Measurements from ENCODE around the gene AARS2.
"Not testable (repeated sequence)": the region's sequence is repeated elsewhere in the genome, so short reads cannot be mapped to it uniquely, and the experiment has no call there.

Gene AARS2

DNA sequence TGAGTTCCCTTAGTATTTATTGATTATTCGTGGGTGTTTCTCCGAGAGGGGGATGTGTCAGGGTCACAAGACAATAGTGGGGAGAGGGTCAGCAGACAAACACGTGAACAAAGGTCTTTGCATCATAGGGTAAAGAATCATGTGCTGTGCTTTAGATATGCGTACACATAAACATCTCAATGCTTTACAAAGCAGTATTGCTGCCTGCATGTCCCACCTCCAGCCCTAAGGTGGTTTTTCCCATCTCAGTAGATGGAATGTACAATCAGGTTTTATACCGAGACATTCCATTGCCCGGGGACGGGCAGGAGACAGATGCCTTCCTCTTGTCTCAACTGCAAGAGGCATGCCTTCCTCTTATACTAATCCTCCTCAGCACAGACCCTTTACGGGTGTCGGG is 15.1 kb upstream of the AARS2 start:
- not testable (repeated sequence) for DNase-seq

DNA sequence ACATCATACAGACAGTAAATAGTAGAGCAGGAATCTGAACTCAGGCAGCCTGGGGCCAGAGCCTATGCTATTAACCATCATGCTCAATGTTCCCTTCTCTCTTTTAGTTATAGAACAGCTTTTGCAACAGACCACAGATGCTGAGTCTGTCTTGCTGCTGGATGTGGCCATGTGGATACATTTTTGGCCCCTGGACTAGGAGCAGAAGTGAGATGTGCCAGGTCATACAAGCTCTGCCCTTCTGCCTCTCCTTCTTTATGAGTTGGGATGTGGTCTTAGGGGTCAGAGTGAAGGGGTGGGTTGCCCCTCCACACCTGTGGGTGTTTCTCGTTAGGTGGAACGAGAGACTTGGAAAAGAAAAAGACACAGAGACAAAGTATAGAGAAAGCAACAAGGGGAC is 14.6 kb upstream of the AARS2 start:
- no peak for DNase-seq

DNA sequence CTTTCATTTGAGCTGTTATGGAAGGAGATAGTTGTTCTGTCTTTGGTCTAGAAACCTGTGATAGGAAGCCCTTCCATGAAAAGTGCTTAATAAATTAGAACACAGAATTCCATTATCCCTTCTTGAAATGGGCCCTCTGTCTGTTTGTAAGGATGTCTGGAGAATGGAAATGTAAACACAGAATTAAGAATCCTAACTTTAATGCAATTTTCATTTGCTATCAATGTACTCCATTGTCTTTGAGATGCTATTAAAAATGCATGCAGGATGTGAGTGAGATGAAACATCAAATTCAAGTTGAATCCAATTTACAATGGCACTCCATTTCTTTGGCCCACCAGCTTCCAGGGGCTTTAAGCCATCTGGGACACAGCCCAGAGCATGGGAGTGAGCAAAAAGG is 13.9 kb upstream of the AARS2 start:
- DNase-seq, result no peak

DNA sequence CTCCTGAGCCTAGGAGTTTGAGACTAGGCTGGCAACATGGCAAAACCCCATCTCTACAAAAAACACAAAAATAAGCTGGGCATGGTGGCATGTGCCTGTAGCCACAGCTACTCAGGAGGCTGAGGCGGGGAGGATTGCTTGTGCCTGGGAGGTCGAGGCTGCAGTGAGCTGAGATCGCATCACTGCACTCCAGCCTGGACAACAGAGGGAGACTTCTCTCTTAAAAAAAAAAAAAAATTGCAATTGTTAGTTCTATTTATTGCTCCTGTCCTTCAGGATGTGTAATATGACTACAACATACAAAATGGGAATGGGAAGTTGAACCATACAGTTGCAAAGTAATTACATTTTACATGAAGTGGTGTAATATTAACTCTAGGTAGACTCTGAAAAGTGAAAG is 8.1 kb upstream of the AARS2 start:
- DNase-seq, result no peak

DNA sequence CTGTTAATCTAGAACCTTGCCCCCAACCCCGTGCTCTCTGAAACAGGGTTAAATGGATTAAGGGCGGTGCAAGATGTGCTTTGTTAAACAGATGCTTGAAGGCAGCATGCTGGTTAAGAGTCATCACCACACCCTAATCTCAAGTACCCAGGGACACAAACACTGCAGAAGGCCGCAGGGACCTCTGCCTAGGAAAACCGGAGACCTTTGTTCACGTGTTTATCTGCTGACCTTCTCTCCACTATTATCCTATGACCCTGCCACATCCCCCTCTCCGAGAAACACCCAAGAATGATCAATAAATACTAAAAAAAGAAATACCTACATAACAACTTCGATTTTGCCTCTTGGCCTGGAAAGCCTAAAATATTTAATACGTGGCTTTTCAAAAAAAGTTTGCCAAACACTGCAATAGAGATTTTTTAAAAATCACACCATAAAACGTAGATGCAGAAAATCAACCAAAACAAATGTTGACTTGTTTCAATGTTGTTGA is 4.0 kb upstream of the AARS2 start:
- not testable (repeated sequence) for DNase-seq

DNA sequence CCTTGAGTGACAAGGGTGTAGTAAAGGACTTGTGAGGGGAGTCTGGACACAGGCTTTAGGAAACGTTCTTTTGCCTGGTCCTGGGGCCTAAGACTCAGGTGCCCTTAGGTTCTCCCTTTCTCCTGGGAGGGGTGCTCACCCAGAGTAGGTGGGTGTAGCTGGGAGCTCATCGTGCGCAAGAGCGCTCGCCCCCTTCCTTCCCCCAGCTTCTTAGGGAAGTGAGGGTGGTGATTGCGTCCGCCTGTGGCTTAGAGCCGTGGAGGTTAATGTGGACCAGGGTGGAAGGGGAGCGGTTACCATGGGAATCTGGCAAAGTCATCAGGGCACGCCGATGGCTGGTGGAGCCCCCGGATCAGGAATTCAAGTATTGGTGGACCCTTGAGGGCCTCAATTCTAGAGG is 3.3 kb upstream of the AARS2 start:
- DNase-seq, result no peak

DNA sequence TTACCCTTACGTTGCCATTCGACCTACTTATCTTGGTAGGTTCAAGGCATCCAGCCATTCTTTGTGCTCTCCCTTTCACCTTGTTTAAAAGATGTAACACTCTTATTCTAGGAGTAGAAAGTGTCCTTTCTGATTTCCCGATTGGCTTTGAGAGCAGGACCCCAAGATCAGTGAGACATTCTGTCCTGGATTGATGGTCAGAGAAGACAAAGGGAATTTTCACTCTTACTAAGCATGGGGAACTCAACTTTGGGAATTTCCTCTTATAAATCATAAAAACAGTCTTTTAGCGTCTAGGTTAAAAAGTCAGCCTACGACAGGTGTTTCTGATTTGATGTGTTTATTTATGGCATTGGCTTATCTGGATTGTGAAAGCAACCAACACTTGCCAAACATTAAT is 2.8 kb upstream of the AARS2 start:
- no peak for DNase-seq

DNA sequence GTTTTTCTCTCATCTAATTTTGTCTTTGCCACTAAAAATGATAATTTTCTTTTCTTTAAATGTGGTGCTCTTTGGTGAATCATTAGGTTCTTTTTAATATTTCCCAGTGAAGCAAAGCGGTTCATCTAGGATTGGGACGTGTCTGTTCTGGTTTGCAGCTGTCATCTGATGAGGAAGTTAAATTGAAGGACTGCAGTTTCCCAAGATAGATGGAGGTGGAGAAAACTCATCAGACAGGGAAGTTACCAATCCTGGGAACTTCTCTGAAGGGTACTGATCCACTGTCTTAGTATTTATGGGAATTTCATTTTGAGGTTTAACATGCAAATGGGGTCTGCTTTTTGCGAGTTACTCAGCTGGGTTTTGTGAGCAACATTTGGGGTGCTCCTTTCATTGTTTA is 2.4 kb upstream of the AARS2 start:
- no peak for DNase-seq

DNA sequence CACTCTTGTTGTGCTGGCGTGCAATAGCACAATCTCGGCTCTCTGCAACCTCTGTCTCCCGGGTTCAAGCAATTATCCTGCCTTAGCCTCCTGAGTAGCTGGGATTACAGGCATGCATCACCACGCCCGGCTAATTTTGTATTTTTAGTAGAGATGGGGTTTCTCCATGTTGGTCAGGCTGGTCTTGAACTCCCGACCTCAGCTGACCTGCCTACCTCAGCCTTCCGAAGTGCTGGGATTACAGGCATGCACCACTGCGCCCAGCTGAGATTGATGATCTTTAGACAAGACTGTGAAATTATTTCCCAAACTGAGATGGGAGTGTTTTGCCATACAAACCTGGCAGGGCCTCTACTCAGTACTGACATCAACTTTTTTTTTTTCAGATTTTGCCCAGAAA is 1.5 kb upstream of the AARS2 start:
- not testable (repeated sequence) for DNase-seq

DNA sequence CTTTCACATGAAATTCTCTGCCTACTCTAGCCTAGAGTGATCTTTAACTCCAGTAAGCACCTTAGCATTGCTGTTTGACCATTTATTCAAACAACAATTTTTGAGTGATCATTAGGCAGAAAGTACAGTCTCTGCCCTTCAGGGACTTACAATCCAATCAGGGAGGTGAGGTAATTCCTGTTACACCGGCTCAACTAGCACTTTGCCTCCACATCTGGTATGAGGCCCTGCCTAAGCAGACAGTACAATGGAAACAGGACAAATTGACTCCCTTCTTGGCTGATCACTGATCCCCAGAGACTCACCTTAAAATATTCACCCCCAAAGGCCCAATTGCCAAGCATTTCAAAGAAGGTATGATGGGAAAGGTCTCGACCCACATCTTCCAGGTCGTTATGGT is 1.4 kb downstream of the AARS2 start:
- no peak for DNase-seq

DNA sequence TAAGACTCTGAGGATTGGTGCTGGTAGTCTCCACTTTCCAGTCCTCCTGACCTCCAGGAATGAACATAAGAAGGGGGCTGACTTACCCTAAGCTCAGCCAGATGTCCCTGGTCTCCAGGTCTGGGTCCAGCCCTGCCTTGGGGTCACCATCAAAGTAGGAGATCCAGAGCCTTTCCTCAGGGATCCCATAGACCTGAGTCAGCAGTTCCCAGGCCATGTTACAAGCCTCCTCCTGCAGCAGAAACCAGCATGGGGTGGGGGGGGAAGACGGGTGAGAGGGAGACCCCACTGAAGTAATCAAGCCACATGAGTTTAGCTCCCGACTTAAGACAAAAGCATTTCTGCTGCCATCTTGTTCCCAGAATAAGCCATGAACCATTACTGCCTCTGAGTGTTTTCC is 1.8 kb downstream of the AARS2 start:
- DNase-seq, result no peak

DNA sequence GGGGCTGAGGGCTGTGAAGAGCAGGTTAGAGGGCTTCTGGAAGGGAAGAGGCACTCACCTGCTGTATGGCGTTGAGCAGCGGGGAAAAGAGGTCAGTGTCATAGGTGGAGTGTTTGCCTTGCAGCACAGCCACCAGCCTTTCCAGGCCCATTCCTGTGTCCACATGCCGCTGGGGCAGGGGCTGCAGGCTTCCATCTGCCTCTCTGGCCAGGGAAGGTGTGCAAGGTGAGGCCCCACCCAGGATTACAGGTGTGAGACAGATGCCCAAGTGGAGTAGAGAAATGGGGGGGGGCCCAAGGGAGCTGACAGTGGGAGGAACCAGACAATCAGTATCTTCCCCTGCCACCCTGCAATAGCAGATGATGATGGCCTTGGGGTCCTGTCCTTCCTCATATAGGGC is 2.9 kb downstream of the AARS2 start:
- no peak for DNase-seq

DNA sequence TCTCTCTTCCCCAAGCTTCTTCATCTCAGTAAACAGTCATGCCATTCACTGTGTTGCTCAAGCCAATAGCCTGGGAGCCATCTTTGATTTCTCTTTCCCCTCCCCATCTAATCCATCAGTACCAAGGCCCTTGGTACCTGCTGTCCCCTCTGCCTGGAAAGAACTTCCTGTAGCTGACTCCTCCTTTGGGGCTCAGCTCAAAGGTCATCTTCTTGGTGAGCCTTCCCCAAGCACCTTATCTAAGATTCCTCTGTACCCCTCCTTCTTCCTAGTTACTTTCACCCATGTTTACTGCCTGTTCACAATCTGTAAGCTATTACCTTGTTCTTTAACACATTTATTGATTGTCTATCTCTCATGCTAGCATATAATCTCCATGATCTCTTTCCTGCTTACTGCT is 3.5 kb downstream of the AARS2 start:
- DNase-seq, result no peak

DNA sequence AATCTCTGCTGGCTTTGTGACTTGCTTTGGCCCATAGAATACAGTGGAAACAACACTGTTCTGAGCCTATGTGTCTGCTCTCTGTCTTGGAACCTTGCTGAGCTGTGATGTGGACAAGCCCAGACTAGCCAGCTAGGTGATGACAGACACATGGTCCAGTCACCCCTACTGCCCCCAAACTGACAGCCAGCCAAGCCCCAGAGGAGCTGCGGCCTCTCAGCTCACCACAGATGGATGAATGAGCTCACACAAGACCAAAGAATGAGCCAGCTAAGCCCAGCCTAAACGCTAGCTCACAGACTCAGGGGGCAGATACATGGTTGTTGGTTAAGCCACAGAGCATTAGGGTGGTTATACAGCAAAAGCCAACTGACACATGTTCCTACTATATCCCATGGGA is 4.1 kb downstream of the AARS2 start:
- DNase-seq, result no peak

DNA sequence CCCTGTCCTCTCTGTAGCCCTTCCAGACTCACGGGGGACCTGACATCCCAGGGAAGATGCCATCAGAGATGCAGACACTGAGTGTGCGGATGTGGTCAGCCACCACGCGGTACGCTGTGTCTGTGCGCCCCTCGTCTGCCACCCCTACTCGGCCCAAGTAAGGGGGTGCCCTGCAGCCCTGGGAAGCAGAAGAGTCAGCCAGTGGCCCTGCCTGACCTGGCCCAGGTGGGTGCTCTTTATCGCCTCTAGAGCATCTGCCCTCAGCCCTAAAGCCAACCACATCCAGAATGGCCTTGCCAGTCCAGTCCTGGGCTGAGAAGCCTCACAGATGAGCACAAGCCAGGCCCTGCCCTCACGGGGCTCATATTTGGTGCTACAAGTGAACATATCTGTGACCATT is 5.9 kb downstream of the AARS2 start:
- DNase-seq, result no peak

DNA sequence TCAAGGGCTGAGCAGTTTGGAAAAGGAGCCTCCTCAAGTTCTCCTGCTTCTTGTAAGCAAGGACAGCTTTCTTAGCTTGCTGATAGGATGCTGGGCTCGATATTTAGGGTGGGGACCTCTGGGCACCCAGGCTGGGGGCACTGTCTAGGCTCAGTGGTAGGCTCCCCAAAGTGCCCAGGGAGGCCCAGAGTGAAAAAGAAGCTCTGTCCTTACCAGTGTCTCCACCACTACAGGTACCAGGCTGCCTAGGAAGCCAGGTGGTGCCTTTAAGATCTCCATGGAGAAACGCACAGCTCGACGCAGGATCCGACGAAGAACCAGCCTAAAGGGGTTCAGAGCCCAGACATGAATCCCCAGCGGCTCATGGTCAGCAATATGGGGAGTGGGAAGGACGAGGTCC is 6.4 kb downstream of the AARS2 start:
- DNase-seq, result no peak

DNA sequence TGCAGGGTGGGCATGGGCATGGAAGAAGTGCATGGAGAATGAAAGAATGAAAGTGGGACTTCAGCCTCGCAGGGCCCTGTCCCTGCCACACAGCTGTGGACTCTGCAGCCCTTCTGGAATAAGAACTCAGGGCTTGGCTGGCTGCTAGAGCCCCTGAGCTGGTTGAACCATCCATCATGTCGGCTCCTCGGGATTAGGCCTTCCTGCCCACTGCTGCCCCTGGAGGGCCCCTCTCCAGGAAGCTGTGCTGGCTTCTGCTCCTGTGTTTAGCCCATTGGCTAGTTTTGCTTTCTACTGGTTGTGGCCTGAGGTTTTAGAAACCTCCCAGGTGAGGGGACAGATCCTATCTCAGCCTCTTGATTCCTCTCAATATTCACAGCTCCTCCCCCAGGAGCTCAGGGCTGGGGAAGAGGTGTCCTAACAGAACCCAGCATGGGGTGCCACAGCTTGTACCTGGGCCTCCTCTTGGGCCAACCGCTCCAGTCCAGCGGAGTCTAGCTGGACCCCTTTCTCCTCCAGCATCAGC is 7.9 kb downstream of the AARS2 start:
- DNase-seq, result no peak

DNA sequence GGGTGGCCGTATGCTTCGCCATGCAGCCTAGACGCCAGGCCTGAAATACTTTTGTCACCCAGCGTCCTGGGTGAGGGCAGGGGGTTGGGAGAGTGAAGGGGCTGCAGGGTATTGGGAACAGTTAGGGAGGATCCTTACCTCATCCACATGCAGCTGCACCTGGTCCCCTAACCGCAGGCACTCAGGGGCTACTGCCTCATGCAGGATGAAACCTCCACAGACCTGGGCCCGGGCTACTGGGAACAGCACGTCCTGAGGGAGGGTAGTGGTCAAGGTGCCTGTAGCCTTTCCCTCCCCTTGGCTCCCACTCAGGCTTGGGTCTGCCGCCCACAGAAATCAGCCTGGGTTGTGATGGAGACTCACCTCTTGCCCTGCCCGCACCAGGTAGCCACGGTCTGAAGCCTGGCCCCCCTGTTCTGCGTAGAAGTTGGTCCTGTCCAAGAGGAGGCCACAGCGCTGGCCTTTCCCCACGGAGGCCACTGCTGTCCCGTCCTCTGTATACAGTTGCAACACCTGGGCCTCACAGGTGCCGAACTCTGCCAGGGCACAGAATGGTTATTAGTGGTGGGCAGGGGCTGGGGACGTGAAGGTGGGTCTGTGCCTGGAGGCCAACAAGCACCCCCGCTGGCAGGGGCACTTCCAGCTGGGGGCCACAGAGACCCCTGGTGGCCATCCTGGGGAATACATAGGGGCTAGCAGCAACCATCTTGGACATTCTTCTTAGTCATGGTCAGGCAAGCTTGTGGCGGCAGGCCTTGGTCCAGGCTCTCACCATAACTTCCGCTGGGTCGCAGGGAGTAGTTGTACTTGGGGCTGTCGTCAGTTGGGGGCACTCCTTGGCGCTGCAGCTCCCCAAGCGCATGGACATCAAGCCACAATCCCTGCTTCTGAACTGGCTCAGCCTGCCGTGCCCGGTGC is 8.6 kb downstream of the AARS2 start:
- peak; percentile 55 for DNase-seq

DNA sequence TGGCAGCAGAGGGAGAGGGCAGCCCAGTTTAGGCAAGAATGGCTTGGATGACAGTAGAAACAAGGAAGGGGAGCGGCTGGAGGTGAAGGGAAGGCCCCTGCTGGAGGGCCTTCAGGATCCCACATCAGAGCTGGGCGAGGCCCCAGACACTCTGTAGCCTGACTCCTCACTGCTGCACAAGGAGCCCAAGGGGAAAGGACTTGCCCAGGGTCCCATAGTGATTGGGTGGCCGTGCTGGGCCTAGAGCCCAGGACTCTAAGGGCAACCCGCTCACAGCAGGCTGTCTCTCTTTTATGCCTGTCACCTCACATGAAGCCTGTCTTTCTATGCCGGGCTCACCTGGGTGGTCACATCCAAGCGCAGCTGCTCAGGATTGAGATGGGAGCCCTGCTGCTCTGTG is 9.3 kb downstream of the AARS2 start:
- no peak for DNase-seq

DNA sequence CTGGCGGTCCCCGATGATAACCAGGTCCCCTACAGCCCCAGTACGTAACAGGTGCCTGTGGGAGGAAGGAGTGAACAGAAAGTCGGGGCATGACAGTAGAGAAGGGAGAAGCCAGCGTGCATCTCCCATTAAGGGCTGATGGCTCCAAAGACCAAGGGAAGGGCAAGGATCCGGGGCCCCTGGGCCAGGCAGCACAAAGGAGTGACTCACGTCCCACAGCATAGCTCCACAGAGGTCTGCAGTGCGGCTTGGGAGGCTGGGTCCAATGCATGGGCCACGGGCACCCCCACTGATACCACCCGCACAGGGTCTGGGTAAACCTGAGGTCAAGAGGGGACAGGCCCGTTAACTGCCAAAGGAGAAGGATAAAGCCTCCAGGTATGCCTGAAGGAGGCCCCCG is 10.3 kb downstream of the AARS2 start:
- no peak for DNase-seq

DNA sequence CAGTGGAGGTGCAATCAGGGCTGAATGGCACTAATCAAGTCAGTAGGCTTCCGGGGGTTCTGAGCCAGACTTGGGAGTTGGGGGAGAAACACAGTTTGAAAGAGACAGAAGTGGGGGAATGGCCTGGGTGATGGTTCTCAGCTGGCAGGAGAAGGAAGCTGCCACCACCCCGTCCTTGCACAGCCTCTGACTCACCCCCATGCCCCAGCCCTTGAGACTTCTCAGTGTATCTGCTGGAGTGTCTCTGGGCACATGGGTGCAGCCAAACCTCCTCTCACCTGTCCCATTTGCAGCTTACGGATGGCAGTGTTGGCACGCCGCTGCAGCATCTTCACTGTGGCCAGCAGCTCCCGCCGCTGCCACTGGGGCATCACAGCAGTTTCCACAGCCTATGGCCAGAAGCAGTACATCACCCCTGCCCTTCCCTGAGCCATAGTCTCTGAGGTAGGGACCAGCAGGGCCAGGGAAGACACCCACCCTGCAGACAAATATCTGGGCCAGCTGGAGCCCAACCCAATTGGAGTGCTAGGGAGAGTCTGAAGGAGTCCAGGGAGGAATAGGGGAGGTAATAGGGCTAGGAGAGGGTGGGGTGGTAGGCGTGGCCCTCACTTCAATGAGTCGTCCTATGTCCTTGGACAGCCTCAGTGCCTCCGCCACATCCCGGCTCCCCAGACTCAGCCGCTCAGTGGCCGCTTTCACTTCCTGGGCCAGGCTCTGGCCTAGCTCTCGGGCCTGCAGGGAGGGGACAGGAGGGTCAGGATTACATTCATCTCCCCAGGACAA is 11.2 kb downstream of the AARS2 start:
- DNase-seq, result no peak

DNA sequence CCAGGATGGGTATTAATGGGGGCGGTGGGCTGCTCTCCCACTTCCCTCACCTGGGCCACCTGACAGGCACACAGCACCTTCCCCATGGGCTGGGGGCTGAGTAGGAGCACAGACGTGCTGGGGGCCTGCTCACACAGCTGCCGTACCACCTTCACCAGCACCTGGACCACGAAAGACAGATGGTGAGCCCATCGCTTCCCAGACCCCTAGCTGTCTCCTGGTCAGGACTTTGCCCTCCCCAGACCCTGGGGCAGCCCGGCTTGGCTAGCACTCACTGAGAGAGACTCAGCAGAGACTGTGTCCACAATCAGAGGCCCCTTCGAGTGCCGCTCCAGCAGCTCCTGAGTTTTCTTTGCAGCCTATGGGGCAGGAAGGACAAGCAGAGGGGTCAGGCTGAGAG is 12.0 kb downstream of the AARS2 start:
- DNase-seq, result no peak

DNA sequence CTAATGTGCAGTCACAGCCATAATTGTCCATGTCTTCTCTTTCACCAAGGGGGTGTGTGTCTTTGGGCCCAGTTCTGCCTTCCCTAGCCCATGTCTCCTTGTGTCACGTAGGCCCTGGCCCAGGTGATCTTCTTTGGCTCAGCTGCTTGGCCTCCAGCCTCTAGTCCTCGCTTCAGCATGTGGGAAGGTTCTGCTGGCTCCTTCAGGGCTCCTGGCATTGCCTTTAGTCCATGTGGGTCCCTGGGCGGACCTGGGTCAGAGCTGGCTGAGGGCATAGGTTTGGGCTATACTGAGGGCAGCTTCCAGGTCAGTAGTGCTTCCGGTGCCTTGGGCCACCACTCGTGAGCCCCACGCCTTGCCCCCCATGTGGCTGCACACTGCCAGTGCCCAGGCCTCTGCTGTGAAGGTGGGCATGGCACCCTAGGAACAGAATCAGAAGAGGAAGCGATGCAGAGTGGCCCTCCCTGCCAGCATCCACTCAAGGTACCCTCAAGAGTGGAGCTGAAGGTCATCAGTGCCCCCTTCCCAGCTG is 12.8 kb downstream of the AARS2 start:
- DNase-seq, result no peak

DNA sequence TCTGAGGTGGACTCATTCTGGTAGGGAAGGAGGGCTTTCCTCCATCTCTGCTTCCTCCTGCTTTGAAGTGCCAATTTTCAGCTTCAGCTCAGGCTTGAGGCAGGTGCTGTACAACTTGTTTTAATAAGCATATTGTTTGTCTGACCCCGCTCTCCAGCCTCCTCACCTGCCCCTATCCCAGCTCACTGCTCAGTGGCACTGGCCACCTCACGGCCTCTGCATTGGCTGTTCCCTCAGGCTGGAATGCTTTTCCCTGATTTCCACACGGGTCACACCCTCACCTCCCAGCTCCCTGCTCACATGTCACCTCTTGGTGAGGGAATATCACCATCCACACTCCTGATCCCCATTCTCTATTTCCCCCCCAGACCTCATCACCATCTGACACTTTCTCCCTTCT is 14.3 kb downstream of the AARS2 start:
- no peak for DNase-seq

All from CD4-positive, alpha-beta T cell treated with Interleukin-12 subunit alpha and Interleukin-12 subunit beta, for 1 hour (primary cell).